Measurements from ENCODE around the gene EXOC3. TPM values are rescaled to one million over a fixed set of nuclear protein-coding genes. Genes with fewer than 3 reads are reported as not detected.

EXOC3 gene
- total and polyA plus RNA-seq, 10 of the 15 experiments (the other 5 are each of a cell fraction or from before 2014, with no cell fraction given): 1.6 to 53.0 (median 27.9) TPM

DNA sequence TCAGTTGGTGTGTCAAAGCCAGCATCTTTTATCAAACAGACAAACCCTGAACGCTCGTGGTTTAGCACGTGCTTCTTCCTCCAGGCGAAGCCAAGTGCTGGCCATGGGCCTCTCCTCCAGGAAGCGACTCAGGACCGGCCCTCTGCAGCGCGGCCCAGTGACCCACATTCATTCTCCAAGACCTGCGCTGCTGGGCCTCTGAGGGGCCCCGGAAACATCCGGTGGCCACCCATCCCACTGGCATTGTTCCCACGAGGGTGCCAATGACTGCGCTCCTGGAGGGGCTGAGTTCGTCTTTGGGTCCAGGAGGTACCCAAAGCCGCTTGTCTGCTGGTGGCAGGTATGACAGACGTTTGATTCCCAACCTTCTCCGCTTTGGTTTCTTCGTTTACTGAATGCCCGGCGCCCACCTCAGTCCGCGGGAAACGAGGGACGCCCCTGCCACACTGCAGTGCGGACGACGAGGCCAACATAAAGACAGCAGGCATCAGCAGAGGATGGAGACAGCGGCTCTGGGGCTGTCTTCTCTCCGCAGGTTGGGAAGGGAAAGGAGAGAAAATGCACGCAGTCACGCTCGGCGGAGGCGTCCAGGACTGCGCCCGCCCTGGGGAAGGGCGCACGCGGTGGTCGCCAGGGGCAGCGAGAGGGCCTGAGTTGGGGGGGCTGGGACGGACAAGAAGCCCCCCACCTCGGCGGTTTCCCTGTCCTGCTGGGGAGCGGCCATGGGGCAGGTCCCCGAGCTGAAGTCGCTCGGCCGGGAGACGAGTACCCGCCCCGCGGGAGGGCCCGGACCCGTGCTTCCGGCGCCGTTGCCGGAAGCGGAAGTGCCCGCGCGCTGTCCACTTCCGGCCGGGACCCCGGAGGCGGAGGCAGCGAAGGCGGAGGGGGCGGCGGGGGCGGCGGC, at the start of gene EXOC3 (continued):
- 0 out of 2 replicates have a peak, but pooled peaks have one; percentile 42 for TF ChIP-seq ASH2L (IDR thresholded peaks at IDR 0.05; ENCODE audit: borderline replicate concordance, low read depth)
- TF ChIP-seq GATAD2B (conservative IDR thresholded peaks at IDR 0.05; ENCODE audit: low read depth): 0 out of 2 replicates have a peak, but pooled peaks have one; percentile 23
- TF ChIP-seq MEF2A (IDR thresholded peaks at IDR 0.05; ENCODE audit: insufficient read depth, low read depth, low read length): no peak
- no peak for TF ChIP-seq ZZZ3 (IDR thresholded peaks at IDR 0.05; ENCODE audit: control insufficient read depth, insufficient read length, low read depth)
- TF ChIP-seq TAF1 (IDR thresholded peaks at IDR 0.05; ENCODE audit: borderline replicate concordance, low read depth, low read length): no peak
- no peak for TF ChIP-seq TCF7 (IDR thresholded peaks at IDR 0.05; ENCODE audit: borderline replicate concordance)
- no peak for TF ChIP-seq STAT1 (conservative IDR thresholded peaks at IDR 0.05)
- TF ChIP-seq NR2F1 (conservative IDR thresholded peaks at IDR 0.05): no peak
- no peak for TF ChIP-seq ZSCAN29 (IDR thresholded peaks at IDR 0.05)
- no peak for TF ChIP-seq RAD51 (IDR thresholded peaks at IDR 0.05)
- TF ChIP-seq NFXL1 (IDR thresholded peaks at IDR 0.05; ENCODE audit: borderline replicate concordance): no peak
- no peak for TF ChIP-seq TCF3 (IDR thresholded peaks at IDR 0.05; ENCODE audit: borderline replicate concordance, insufficient read depth, low read depth, low read length)
- TF ChIP-seq ZNF274 (IDR thresholded peaks at IDR 0.05; ENCODE audit: insufficient read depth, insufficient read length): no peak
- no peak for TF ChIP-seq BMI1 (IDR thresholded peaks at IDR 0.05; ENCODE audit: borderline replicate concordance)
- TF ChIP-seq, protein P1, sequence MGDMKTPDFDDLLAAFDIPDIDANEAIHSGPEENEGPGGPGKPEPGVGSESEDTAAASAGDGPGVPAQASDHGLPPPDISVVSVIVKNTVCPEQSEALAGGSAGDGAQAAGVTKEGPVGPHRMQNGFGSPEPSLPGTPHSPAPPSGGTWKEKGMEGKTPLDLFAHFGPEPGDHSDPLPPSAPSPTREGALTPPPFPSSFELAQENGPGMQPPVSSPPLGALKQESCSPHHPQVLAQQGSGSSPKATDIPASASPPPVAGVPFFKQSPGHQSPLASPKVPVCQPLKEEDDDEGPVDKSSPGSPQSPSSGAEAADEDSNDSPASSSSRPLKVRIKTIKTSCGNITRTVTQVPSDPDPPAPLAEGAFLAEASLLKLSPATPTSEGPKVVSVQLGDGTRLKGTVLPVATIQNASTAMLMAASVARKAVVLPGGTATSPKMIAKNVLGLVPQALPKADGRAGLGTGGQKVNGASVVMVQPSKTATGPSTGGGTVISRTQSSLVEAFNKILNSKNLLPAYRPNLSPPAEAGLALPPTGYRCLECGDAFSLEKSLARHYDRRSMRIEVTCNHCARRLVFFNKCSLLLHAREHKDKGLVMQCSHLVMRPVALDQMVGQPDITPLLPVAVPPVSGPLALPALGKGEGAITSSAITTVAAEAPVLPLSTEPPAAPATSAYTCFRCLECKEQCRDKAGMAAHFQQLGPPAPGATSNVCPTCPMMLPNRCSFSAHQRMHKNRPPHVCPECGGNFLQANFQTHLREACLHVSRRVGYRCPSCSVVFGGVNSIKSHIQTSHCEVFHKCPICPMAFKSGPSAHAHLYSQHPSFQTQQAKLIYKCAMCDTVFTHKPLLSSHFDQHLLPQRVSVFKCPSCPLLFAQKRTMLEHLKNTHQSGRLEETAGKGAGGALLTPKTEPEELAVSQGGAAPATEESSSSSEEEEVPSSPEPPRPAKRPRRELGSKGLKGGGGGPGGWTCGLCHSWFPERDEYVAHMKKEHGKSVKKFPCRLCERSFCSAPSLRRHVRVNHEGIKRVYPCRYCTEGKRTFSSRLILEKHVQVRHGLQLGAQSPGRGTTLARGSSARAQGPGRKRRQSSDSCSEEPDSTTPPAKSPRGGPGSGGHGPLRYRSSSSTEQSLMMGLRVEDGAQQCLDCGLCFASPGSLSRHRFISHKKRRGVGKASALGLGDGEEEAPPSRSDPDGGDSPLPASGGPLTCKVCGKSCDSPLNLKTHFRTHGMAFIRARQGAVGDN (IDR thresholded peaks at IDR 0.05): peak; percentile 53; the same call in 1 of the 2 replicates
- 0 out of 2 replicates have a peak, but pooled peaks have one; percentile 39 for TF ChIP-seq RB1 (IDR thresholded peaks at IDR 0.05; ENCODE audit: borderline replicate concordance)
- TF ChIP-seq IKZF2 (IDR thresholded peaks at IDR 0.05): no peak
- TF ChIP-seq JUNB (IDR thresholded peaks at IDR 0.05): no peak
- TF ChIP-seq, protein P2, sequence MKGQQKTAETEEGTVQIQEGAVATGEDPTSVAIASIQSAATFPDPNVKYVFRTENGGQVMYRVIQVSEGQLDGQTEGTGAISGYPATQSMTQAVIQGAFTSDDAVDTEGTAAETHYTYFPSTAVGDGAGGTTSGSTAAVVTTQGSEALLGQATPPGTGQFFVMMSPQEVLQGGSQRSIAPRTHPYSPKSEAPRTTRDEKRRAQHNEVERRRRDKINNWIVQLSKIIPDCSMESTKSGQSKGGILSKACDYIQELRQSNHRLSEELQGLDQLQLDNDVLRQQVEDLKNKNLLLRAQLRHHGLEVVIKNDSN (IDR thresholded peaks at IDR 0.05; ENCODE audit: borderline replicate concordance, extremely low read length, insufficient read depth, low read depth, low read length): no peak
- TF ChIP-seq NFYA (IDR thresholded peaks at IDR 0.05; ENCODE audit: borderline replicate concordance, low read depth, low read length): no peak
- TF ChIP-seq IKZF1 (conservative IDR thresholded peaks at IDR 0.05): peak; percentile 52
- TF ChIP-seq NRF1 (conservative IDR thresholded peaks at IDR 0.05; ENCODE audit: low read depth, low read length): no peak
- TF ChIP-seq CBX3 (IDR thresholded peaks at IDR 0.05; ENCODE audit: borderline replicate concordance, low read depth): no peak
- TF ChIP-seq BCL11A (IDR thresholded peaks at IDR 0.05; ENCODE audit: low read depth, low read length): no peak
- no peak for TF ChIP-seq ATF7 (IDR thresholded peaks at IDR 0.05; ENCODE audit: low read depth)
- no peak for TF ChIP-seq FOS (IDR thresholded peaks at IDR 0.05; ENCODE audit: borderline replicate concordance, extremely low read depth, insufficient read length)
- peak; percentile 44; the same call in 1 of the 2 replicates for TF ChIP-seq NR2C1 (IDR thresholded peaks at IDR 0.05)
- no peak for TF ChIP-seq STAT3 (IDR thresholded peaks at IDR 0.05; ENCODE audit: low read depth, low read length)
